ENCODE measurements around the gene IFNA16.
"Not testable (repeated sequence)": the region's sequence is repeated elsewhere in the genome, so short reads cannot be mapped to it uniquely, and the experiment has no call there.

The IFNA16 gene

GRCh38 chr9:21194867-21195776, 22.0 kb downstream of the IFNA16 start:
- not testable (repeated sequence) for DNase-seq (ENCODE audit: low read depth)

- DNase-seq (ENCODE audit: low read depth), result not testable (repeated sequence)
These were observed 29.6 kb downstream of the IFNA16 start, which contains the start of gene IFNA4 for GRCh38 chr9:21187487-21187886. TSS of gene IFNA4 (minus strand) at chr9:21187587. CDS start at chr9:21187531, 56 bp downstream.

- DNase-seq (ENCODE audit: low read depth), result not testable (repeated sequence)
These were observed 34.0 kb downstream of the IFNA16 start for GRCh38 chr9:21182810-21183736.

DNA sequence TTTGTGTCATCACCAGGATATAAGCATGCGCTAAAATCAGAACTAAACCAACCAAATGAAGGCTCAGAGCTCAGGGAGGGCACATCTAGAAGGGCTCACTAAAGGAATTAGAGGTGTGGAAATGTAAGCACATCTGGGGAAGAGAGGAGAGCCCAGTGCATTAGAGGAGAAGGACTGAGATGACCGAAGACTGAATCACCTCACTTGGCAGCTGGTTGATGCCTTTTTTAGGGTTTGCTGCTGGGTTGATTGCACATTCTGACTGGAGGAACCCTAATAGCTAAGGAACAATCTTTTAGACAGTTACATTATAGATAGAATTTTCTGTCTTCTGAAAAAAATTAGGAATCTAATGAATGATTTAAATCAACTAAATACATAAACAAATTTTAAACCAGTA, 42.4 kb downstream of the IFNA16 start:
- no peak for DNase-seq (ENCODE audit: low read depth)

- DNase-seq (ENCODE audit: low read depth), result no peak
These were observed 45.0 kb downstream of the IFNA16 start for GRCh38 chr9:21172156-21172555.

- DNase-seq (ENCODE audit: low read depth), result no peak
These were observed 45.8 kb downstream of the IFNA16 start for GRCh38 chr9:21171351-21171750.

- not testable (repeated sequence) for DNase-seq (ENCODE audit: low read depth)
These were observed 50.6 kb downstream of the IFNA16 start, which contains the start of gene IFNA21 for GRCh38 chr9:21166560-21166959. TSS of gene IFNA21 (minus strand) at chr9:21166660. CDS start at chr9:21166612, 48 bp downstream.

Measured in HS-27A (cell line).